ENCODE measurements around the gene TMEM74B.

The TMEM74B gene

GRCh38 chr20:1205802-1206201 lies 21.0 kb upstream of the TMEM74B start:
- no peak for DNase-seq (ENCODE audit: low read depth)

- DNase-seq (ENCODE audit: low read depth) = no peak
Observed at GRCh38 chr20:1204576-1204975, 19.8 kb upstream of the TMEM74B start.

DNA sequence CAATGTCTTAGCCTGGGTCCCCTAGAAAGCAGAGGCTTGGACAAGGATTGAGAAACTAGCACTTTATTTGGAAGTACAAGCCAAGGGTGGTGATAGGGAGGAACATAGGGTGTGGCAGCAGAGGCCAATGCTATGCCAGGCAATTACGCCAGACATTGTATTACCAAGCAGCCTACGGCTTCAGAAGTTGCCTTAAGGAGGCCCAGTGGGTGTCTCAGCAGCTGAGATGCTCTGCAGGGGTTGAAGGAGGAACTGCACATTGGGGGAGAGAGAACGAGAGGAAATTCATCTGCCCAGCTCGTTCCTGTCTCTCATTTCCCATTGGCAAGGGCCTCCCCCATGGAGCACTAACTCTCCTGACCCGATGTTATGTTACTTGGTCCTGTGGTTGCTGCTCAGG lies 19.3 kb upstream of the TMEM74B start:
- no peak for DNase-seq (ENCODE audit: low read depth)

DNA sequence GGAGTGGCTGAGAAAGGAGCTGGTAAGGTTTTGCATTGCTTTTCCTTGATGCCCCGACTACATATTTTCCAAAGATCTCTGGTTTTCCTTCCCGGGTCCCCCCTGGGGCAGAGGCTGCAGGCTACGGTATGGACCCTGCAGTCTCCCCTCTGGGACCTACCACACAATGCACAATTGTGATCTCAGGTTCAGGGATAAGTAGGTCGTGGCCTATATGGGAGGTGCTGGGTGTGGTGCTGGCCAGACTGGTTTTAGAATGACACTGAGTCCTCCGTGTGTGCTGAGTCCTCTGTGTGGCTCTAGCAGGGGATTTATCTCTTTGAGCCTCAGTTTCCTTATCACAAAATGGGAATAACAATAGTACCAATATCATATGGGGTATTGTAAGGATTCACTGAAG lies 18.8 kb upstream of the TMEM74B start:
- no peak for DNase-seq (ENCODE audit: low read depth)

GRCh38 chr20:1202762-1203504 lies 18.2 kb upstream of the TMEM74B start, which contains the start of gene C20orf202:
Gene C20orf202, plus strand, starts transcription at chr20:1203454. Its CDS starts 132 bp downstream, at chr20:1203586.
- DNase-seq (ENCODE audit: low read depth) = no peak

GRCh38 chr20:1199964-1200363 lies 15.2 kb upstream of the TMEM74B start:
- no peak for DNase-seq (ENCODE audit: low read depth)

DNA sequence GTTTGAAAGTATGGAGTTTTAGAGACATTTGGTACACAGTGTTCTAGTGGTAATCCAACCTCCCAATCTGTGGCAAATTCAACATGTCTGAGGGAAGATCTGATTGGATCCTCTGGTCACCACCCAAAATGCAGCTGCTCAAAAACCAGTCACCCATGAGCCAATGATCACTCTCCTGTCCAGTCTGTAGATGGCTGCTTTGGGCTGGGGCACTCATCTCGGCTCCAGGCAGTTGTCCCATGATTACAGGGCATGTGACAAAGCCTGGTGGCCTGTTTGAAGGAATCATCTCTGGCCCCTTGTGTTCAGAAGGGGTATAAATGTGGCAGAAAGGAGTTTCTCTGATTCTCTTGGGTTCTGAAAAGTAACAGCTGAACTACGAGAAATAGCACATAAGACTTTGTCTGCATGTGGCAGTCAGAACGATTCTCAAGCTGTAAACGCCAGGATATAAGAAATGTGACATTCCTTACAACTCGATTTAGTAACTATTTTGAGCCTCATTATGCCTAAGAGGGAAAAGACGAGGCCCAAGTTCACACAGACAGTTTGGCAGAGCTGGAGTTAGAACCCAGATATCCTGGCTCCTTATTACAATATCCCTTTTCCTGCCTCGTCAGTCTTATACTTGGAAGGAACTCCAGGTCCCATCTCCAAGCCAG lies 14.6 kb upstream of the TMEM74B start:
- DNase-seq (ENCODE audit: low read depth) = no peak

DNA sequence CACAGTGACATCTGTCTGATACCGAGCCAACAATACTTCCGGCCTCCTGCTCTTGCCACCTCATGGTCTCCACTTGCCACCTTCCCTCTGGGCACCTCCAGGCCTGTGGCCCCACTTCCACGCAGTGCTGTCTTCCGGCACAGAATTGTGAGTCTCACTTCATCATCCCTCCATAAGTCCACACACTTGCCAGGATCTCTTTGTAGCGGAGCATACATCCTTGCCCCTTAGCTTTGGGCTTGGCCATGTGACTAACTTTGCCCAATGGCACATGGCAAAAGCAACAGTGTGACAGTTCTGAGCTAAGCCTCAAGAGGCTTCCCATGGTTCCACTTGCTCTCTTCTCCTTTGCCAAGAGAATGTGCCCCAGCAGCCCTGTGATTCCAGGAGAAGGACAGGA lies 14.0 kb upstream of the TMEM74B start:
- no peak for DNase-seq (ENCODE audit: low read depth)

DNA sequence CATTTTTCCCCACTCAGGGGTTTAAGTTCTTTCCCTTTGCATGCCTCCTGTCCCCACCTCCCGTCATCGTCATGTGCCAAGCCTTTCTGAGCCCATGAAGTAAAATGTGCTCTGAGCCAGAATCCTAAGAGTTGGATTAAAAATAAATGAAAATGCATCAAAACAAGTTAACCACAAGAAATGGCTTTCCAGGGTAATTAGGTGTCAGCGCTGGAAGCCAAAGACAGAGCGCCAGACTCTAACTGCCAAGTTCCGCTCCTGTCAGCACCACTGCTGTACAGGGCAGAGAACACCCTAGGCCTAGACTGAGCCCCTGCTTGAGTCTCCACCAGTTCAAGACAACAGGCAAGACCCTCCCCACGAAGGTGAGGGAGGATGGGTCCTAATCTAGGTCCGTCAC lies 13.0 kb upstream of the TMEM74B start:
- no peak for DNase-seq (ENCODE audit: low read depth)

GRCh38 chr20:1196634-1197033 lies 11.9 kb upstream of the TMEM74B start:
- no peak for DNase-seq (ENCODE audit: low read depth)

GRCh38 chr20:1195226-1195625 lies 10.4 kb upstream of the TMEM74B start:
- DNase-seq (ENCODE audit: low read depth) = no peak

GRCh38 chr20:1191299-1191698 lies 6.5 kb upstream of the TMEM74B start:
- DNase-seq (ENCODE audit: low read depth) = no peak

GRCh38 chr20:1190847-1191246 lies 6.1 kb upstream of the TMEM74B start:
- DNase-seq (ENCODE audit: low read depth) = no peak

GRCh38 chr20:1189827-1190226 lies 5.0 kb upstream of the TMEM74B start:
- DNase-seq (ENCODE audit: low read depth) = no peak

- no peak for DNase-seq (ENCODE audit: low read depth)
Observed at GRCh38 chr20:1188347-1188746, 3.6 kb upstream of the TMEM74B start.

- DNase-seq (ENCODE audit: low read depth) = no peak
Observed at GRCh38 chr20:1187605-1188171, 2.9 kb upstream of the TMEM74B start.

DNA sequence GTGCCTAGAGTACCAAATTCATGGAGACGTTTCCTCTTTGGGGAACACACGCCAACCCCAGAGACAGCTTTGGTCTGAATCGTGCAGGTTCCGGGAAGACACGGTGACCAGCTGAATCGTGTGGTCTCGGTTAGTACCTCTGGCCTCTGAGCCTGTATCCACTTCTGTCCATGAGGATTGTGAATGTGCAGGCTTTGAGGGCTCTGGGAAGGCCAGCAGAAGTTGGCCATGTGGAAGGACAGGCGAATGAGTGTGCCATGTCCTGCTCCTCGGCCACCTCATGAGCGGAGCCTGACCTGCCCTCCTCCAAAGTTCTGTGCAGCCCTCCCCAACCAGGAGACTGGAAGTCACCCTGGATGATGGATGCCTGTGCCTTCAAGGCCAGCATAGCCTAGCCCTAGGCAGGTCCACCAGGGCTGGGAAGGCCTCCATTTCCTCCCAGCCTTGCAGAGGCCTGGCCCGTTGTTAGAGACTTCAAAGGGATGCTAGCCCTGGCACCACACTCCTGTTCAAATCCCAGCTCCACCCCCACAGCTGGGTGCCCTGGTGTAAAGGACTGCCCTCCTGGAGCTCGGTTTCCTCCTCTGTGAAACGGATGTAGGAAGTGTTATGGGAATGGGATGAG lies 1.7 kb upstream of the TMEM74B start:
- DNase-seq (ENCODE audit: low read depth) = no peak

DNA sequence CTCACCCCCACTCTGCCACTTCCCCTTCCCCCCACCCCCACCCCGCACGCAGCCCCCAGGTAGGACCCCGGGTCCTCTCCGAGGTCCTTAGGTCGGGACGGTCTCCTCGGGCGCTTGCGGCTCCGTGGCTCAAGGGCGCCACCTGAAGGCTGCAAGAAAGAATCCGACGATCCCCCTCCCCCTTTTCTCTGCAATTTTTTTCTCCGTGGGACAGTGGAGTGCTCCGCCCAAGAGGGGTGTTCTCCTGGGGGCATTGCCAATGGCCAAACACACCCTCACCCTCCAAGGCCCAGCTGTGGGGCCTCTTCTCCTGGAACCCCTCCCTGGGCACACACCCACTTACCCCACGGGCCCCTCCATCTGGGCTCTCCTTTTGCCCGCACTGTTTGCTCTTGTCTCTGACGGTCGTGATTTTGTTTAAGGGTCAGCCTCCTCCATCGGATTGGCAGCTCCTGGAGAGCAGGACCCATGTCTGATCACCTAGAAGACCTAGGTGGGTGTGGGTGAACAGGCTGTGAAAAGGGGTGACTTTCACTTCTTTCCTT lies 1.1 kb upstream of the TMEM74B start:
- no peak for DNase-seq (ENCODE audit: low read depth)

- DNase-seq (ENCODE audit: low read depth) = no peak
Observed at GRCh38 chr20:1185316-1185741, 548 bp upstream of the TMEM74B start.

DNA sequence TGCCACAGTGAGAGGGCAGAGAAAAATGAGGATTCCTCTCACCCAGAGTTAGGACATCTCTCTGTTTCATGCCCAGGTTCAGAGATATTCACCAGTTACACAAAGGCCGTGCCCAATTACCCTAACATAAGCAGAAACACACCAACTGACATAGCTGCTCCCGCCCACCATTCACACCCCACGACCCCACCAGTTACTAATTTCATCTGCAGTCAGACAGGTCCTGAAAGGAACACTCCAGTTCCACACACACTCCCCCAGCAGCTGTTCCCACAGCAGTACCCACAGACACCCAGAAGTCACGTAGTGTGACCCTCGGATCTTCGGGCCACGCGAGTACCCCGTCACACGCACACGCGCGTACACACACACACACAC lies 532 bp downstream of the TMEM74B start:
- DNase-seq (ENCODE audit: low read depth) = no peak

GRCh38 chr20:1183153-1183552 lies 1.6 kb downstream of the TMEM74B start:
- no peak for DNase-seq (ENCODE audit: low read depth)

GRCh38 chr20:1182106-1182505 lies 2.7 kb downstream of the TMEM74B start:
- no peak for DNase-seq (ENCODE audit: low read depth)

DNA sequence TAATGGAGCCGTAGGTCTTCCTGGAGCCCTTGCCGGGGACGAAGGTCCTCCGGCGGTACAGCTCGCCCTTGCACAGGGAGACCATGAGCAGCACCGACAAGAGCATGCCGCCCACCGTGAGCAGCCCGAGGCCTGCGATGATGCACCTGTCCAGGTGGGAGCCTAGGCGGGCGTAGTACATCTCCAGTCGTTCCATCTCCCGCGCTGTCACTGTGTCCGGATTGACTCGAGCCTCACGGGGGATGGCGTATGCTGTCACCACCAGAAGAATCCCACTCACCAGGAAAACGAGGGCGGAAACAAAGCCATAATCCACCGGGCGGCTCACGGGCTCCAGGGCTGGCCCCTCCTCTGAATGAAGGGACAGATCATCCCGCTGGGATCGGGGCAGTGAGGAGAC lies 3.8 kb downstream of the TMEM74B start:
- no peak for DNase-seq (ENCODE audit: low read depth)

All from activated T-helper 9 cell treated with anti-CD3 and anti-CD28 coated beads, Interleukin-2, amount 50 U/mL, for 16 hours (primary cell).